ENCODE measurements around the gene ARSB. TPM values are rescaled to one million over a fixed set of nuclear protein-coding genes. Genes with fewer than 3 reads are reported as not detected.

ARSB gene
- total RNA-seq, 1 donor from 2014 or later: 21.6 TPM

GRCh38 chr5:78750281-78750680 lies 234.8 kb downstream of the ARSB start:
- H3K9me3 ChIP-seq: no peaks in the 10 kb centered on the region
- no peak for ATAC-seq
- H3K27me3 ChIP-seq (ENCODE audit: low read depth): no peaks in the 10 kb centered on the region
- intact Hi-C loops (cut with DNase I): no loop called here
- H3K36me3 ChIP-seq: no peaks in the 10 kb centered on the region
- no peak overlapping the region for H3K27ac ChIP-seq
- H3K4me1 ChIP-seq: peaks cover 3% of the 10 kb centered on the region
- H3K4me3 ChIP-seq: no peak overlapping the region
- no peak for DNase-seq
- no peak for TF ChIP-seq CTCF (IDR thresholded peaks at IDR 0.05)

GRCh38 chr5:78747705-78748359 lies 237.3 kb downstream of the ARSB start:
- H3K27ac ChIP-seq: no peak overlapping the region
- DNase-seq: no peak

GRCh38 chr5:78747055-78747454 lies 238.1 kb downstream of the ARSB start:
- intact Hi-C loops (cut with DNase I): no loop called here

More at GRCh38 chr5:78747705-78748359, 237.3 kb downstream of the ARSB start:
- ATAC-seq: no peak
- no peak for TF ChIP-seq CTCF (IDR thresholded peaks at IDR 0.05)
- Histone ChIP-seq H3K9me3 (no peaks in the 10 kb centered on the region), H3K4me1 (peaks cover 8% of the 10 kb centered on the region), H3K36me3 (no peaks in the 10 kb centered on the region), H3K27me3 (ENCODE audit: low read depth) (no peaks in the 10 kb centered on the region), H3K4me3 (no peak overlapping the region)
- intact Hi-C loops (cut with DNase I): no loop called here

GRCh38 chr5:78746021-78746770 lies 238.9 kb downstream of the ARSB start:
- Histone ChIP-seq H3K4me3 (no peak overlapping the region), H3K27me3 (ENCODE audit: low read depth) (no peaks in the 10 kb centered on the region), H3K27ac (no peak overlapping the region), H3K9me3 (no peaks in the 10 kb centered on the region), H3K4me1 (peaks cover 8% of the 10 kb centered on the region), H3K36me3 (no peaks in the 10 kb centered on the region)
- DNase-seq (no peak), ATAC-seq (no peak)
- no peak for TF ChIP-seq CTCF (IDR thresholded peaks at IDR 0.05)
- intact Hi-C loops (cut with DNase I): no loop called here

More at GRCh38 chr5:78747055-78747454, 238.1 kb downstream of the ARSB start:
- no peak overlapping the region for H3K4me3 ChIP-seq
- H3K27me3 ChIP-seq (ENCODE audit: low read depth): no peaks in the 10 kb centered on the region
- TF ChIP-seq CTCF (IDR thresholded peaks at IDR 0.05): no peak
- no peak for ATAC-seq
- DNase-seq: no peak
- H3K4me1 ChIP-seq: peaks cover 8% of the 10 kb centered on the region
- no peaks in the 10 kb centered on the region for H3K36me3 ChIP-seq
- no peaks in the 10 kb centered on the region for H3K9me3 ChIP-seq
- H3K27ac ChIP-seq: no peak overlapping the region

- no peak for TF ChIP-seq CTCF (IDR thresholded peaks at IDR 0.05)
- no peaks in the 10 kb centered on the region for H3K36me3 ChIP-seq
- DNase-seq: no peak
- no peak for ATAC-seq
- no peak overlapping the region for H3K4me3 ChIP-seq
- intact Hi-C loops (cut with DNase I): no loop called here
- H3K9me3 ChIP-seq: no peaks in the 10 kb centered on the region
- no peaks in the 10 kb centered on the region for H3K27me3 ChIP-seq (ENCODE audit: low read depth)
- H3K27ac ChIP-seq: no peak overlapping the region
- peaks cover 8% of the 10 kb centered on the region for H3K4me1 ChIP-seq
These were observed 240.1 kb downstream of the ARSB start for GRCh38 chr5:78744951-78745534.
